Endothelial cell of umbilical vein (primary cell): Measurements from ENCODE around the gene ANKRD34C.

Source experiments
- EZH2 ChIP-seq: IDR thresholded peaks from 2 replicates; pipeline ENCODE4 v1.6.1; 2012; ENCODE audit warnings: borderline replicate concordance, low read depth, mild to moderate bottlenecking, moderate library complexity, low read length, inconsistent platforms; ENCODE audit not compliant: severe bottlenecking
- GATA2 ChIP-seq: IDR thresholded peaks from 2 replicates; pipeline ENCODE4 v1.7.0; 2011; ENCODE audit warnings: low read depth, mild to moderate bottlenecking, moderate library complexity, mixed read lengths, low read length; ENCODE audit not compliant: insufficient read length, insufficient read depth
- JUN ChIP-seq: IDR thresholded peaks from 2 replicates; pipeline ENCODE4 v1.6.1; 2011; ENCODE audit warnings: borderline replicate concordance, low read depth; ENCODE audit not compliant: insufficient read length, insufficient read depth
- POLR2A ChIP-seq: IDR thresholded peaks from 2 replicates; pipeline ENCODE4 v1.6.1; 2012; ENCODE audit warnings: low read depth, mild to moderate bottlenecking, control low read depth, low read length
- POLR2AphosphoS5 ChIP-seq: IDR thresholded peaks from 2 replicates; pipeline ENCODE4 v1.6.1; 2012; ENCODE audit warnings: low read depth, mild to moderate bottlenecking, control low read depth, low read length, moderate library complexity; ENCODE audit not compliant: insufficient read depth
- TF ChIP-seq, protein P1 (sequence below), 2 donors: IDR thresholded peaks; 1 replicate in 1 of 2; 2 replicates in 1 of 2; pipeline ENCODE4 v1.5.1; 2011; ENCODE audit warnings: low read length in 2 of 2, mild to moderate bottlenecking in 2 of 2, moderate library complexity in 2 of 2, control low read depth in 1 of 2, inconsistent platforms in 1 of 2, low read depth in 1 of 2; ENCODE audit not compliant: insufficient read depth in 1 of 2; ENCODE audit errors: extremely low read depth in 1 of 2
- TF ChIP-seq, protein P2 (sequence below): IDR thresholded peaks from 2 replicates; pipeline ENCODE4 v1.6.1; 2011; ENCODE audit not compliant: insufficient read depth, insufficient read length

DNA sequence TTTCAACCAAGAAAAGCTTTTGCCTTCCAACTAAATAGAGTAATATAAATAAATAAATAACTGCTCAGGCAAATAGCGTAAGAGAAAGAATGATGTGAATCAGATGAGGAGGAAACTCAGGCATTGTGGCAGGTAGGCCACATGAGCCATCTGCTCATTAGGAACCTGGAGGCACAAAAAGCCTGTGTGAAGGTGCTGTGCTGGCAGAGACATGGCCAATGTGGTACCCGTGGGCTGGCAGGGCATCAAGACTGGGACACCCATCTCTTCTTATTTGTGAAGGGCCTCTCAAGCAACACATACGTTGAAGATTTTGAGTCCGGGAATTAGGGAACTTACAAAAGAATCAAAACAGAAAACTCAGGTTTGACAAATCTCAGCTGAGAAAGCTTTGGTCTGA is 9.5 kb downstream of the ANKRD34C start:
- TF ChIP-seq, protein P1, sequence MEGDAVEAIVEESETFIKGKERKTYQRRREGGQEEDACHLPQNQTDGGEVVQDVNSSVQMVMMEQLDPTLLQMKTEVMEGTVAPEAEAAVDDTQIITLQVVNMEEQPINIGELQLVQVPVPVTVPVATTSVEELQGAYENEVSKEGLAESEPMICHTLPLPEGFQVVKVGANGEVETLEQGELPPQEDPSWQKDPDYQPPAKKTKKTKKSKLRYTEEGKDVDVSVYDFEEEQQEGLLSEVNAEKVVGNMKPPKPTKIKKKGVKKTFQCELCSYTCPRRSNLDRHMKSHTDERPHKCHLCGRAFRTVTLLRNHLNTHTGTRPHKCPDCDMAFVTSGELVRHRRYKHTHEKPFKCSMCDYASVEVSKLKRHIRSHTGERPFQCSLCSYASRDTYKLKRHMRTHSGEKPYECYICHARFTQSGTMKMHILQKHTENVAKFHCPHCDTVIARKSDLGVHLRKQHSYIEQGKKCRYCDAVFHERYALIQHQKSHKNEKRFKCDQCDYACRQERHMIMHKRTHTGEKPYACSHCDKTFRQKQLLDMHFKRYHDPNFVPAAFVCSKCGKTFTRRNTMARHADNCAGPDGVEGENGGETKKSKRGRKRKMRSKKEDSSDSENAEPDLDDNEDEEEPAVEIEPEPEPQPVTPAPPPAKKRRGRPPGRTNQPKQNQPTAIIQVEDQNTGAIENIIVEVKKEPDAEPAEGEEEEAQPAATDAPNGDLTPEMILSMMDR (IDR thresholded peaks at IDR 0.05; ENCODE audit: extremely low read depth in 1 of 2, insufficient read depth in 1 of 2, low read depth in 1 of 2, low read length in 2 of 2) = no peak
- TF ChIP-seq EZH2 (no peak), POLR2A (no peak), POLR2AphosphoS5 (no peak), JUN (no peak), GATA2 (no peak)
- TF ChIP-seq, protein P2, sequence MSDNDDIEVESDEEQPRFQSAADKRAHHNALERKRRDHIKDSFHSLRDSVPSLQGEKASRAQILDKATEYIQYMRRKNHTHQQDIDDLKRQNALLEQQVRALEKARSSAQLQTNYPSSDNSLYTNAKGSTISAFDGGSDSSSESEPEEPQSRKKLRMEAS = no peak
